ENCODE results near the gene ATL3. TPM values are rescaled to one million over a fixed set of nuclear protein-coding genes. Genes with fewer than 3 reads are reported as not detected.
"Not testable (repeated sequence)": the region's sequence is repeated elsewhere in the genome, so short reads cannot be mapped to it uniquely, and the experiment has no call there.

Gene ATL3
- total RNA-seq, 2 experiments from 2014 or later = 23.2 to 37.9 TPM

GRCh38 chr11:63622323-63622722 is 48.9 kb downstream of the ATL3 start:
- Histone ChIP-seq H3K4me2 (ENCODE audit: low read length) (no peak overlapping the region), H3K36me3 (ENCODE audit: insufficient read depth, low read length) (peaks cover 8% of the 10 kb centered on the region; the same call in 1 of the 2 replicates), H3K79me2 (ENCODE audit: insufficient read depth, low read depth, low read length) (no peaks in the 10 kb centered on the region), H3K27ac (ENCODE audit: low read depth, low read length, poor library complexity, severe bottlenecking) (no peak overlapping the region), H2AFZ (ENCODE audit: low read length) (no peak overlapping the region), H3K9me3 (ENCODE audit: low read length) (no peaks in the 10 kb centered on the region), H3K4me1 (ENCODE audit: insufficient read depth, low read length, poor library complexity, severe bottlenecking) (peaks cover 7% of the 10 kb centered on the region), H3K9me2 (ENCODE audit: insufficient read depth, low read length) (no peaks in the 10 kb centered on the region), H3K4me3 (ENCODE audit: low read depth, low read length, poor library complexity, severe bottlenecking) (no peak overlapping the region), H4K20me1 (ENCODE audit: insufficient read depth, low read length) (no peaks in the 10 kb centered on the region)
- TF ChIP-seq EZH2phosphoT487 (IDR thresholded peaks at IDR 0.05; ENCODE audit: borderline replicate concordance, low read depth, low read length) (no peak), CTCF (conservative IDR thresholded peaks at IDR 0.05; ENCODE audit: low read length) (no peak)
- intact Hi-C loops (cut with micrococcal nuclease; ENCODE audit: unreplicated experiment) = no loop called here
- DNase-seq (ENCODE audit: low spot score) = no peak
- ChIA-PET CTCF (ENCODE audit: unreplicated experiment) (no interaction called here), POLR2A (interaction anchor here (0.6 kb wide), 2 partner anchors 61 to 737 kb away, joined by 3 to 4 read pairs; no protein-coding TSS in a partner anchor)
- BruUV-seq (replicated peaks) = no TSS peak

- TF ChIP-seq EZH2phosphoT487 (IDR thresholded peaks at IDR 0.05; ENCODE audit: borderline replicate concordance, low read depth, low read length) (no peak), CTCF (conservative IDR thresholded peaks at IDR 0.05; ENCODE audit: low read length) (no peak)
Observed at GRCh38 chr11:63621071-63621470, 50.1 kb downstream of the ATL3 start.

DNA sequence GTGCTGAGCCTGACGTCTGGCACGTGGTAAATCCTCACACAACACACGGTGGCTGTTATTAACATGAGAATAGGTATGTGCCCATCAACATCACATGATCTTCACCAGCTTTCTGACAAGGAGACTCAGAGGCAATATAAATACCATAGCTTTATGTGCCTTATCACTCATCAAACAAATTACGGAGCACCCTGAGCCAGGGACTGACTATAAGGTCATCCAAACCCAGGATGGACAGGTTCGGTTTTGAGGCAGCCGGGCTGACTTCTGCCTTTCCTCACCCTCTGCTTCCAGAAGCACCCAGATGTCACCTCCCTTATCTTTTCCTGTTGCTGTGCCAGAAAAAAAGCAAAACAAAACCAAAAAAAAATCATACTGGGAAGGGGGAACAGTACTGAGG is 51.2 kb downstream of the ATL3 start:
- Histone ChIP-seq H3K36me3 (ENCODE audit: insufficient read depth, low read length) (no peaks in the 10 kb centered on the region), H4K20me1 (ENCODE audit: insufficient read depth, low read length) (no peaks in the 10 kb centered on the region), H3K4me3 (ENCODE audit: low read depth, low read length, poor library complexity, severe bottlenecking) (no peak overlapping the region), H3K27ac (ENCODE audit: low read depth, low read length, poor library complexity, severe bottlenecking) (no peak overlapping the region), H3K9me2 (ENCODE audit: insufficient read depth, low read length) (no peaks in the 10 kb centered on the region), H3K4me2 (ENCODE audit: low read length) (no peak overlapping the region), H2AFZ (ENCODE audit: low read length) (no peak overlapping the region), H3K79me2 (ENCODE audit: insufficient read depth, low read depth, low read length) (no peaks in the 10 kb centered on the region), H3K9me3 (ENCODE audit: low read length) (no peaks in the 10 kb centered on the region), H3K4me1 (ENCODE audit: insufficient read depth, low read length, poor library complexity, severe bottlenecking) (peaks cover 7% of the 10 kb centered on the region)
- POLR2A ChIA-PET = interaction anchor here (0.7 kb wide), 2 partner anchors 12 to 67 kb away, joined by 3 to 6 read pairs; no protein-coding TSS in a partner anchor
- no peak for DNase-seq (ENCODE audit: low spot score)
- intact Hi-C loops (cut with micrococcal nuclease; ENCODE audit: unreplicated experiment) = no loop called here
- TF ChIP-seq CTCF (conservative IDR thresholded peaks at IDR 0.05; ENCODE audit: low read length) (no peak), EZH2phosphoT487 (IDR thresholded peaks at IDR 0.05; ENCODE audit: borderline replicate concordance, low read depth, low read length) (no peak)
- BruUV-seq (replicated peaks) = no TSS peak
- CTCF ChIA-PET (ENCODE audit: unreplicated experiment) = no interaction called here

More at GRCh38 chr11:63621071-63621470, 50.1 kb downstream of the ATL3 start:
- DNase-seq (ENCODE audit: low spot score) = peak; percentile 23
- H3K4me2 ChIP-seq (ENCODE audit: low read length) = no peak overlapping the region
- CTCF ChIA-PET (ENCODE audit: unreplicated experiment) = no interaction called here
- H2AFZ ChIP-seq (ENCODE audit: low read length) = no peak overlapping the region
- intact Hi-C loops (cut with micrococcal nuclease; ENCODE audit: unreplicated experiment) = no loop called here
- no peaks in the 10 kb centered on the region for H3K9me3 ChIP-seq (ENCODE audit: low read length)
- H3K4me1 ChIP-seq (ENCODE audit: insufficient read depth, low read length, poor library complexity, severe bottlenecking) = peaks cover 7% of the 10 kb centered on the region
- no TSS peak for BruUV-seq (replicated peaks)
- no peaks in the 10 kb centered on the region for H3K9me2 ChIP-seq (ENCODE audit: insufficient read depth, low read length)
- POLR2A ChIA-PET = no interaction called here
- H3K79me2 ChIP-seq (ENCODE audit: insufficient read depth, low read depth, low read length) = no peaks in the 10 kb centered on the region
- H3K36me3 ChIP-seq (ENCODE audit: insufficient read depth, low read length) = no peaks in the 10 kb centered on the region
- no peaks in the 10 kb centered on the region for H4K20me1 ChIP-seq (ENCODE audit: insufficient read depth, low read length)
- no peak overlapping the region for H3K27ac ChIP-seq (ENCODE audit: low read depth, low read length, poor library complexity, severe bottlenecking)
- H3K4me3 ChIP-seq (ENCODE audit: low read depth, low read length, poor library complexity, severe bottlenecking) = no peak overlapping the region

DNA sequence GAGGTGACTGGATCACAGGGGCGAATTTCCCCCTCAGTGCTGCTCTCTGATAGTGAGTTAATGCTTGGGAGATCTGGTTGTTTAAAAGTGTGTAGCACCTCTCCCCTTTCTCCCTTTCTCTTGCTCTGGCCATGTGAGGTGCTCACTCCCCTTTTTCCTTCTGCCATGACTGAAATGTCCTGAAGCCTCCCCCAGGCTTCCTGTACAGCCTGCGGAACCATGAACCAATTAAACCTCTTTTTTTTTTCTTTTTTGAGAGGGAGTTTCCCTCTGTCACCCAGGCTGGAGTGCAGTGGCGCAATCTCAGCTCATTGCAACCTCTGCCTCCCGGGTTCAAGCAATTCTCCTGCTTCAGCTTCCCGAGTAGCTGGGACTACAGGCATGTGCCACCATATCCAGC is 53.5 kb downstream of the ATL3 start:
- H3K27ac ChIP-seq (ENCODE audit: low read depth, low read length, poor library complexity, severe bottlenecking); CTCF ChIA-PET (ENCODE audit: unreplicated experiment); intact Hi-C loops (cut with micrococcal nuclease; ENCODE audit: unreplicated experiment); H4K20me1 ChIP-seq (ENCODE audit: insufficient read depth, low read length); H3K9me3 ChIP-seq (ENCODE audit: low read length); H2AFZ ChIP-seq (ENCODE audit: low read length); H3K79me2 ChIP-seq (ENCODE audit: insufficient read depth, low read depth, low read length); H3K4me3 ChIP-seq (ENCODE audit: low read depth, low read length, poor library complexity, severe bottlenecking); BruUV-seq (replicated peaks); H3K9me2 ChIP-seq (ENCODE audit: insufficient read depth, low read length); H3K4me2 ChIP-seq (ENCODE audit: low read length); DNase-seq (ENCODE audit: low spot score); H3K36me3 ChIP-seq (ENCODE audit: insufficient read depth, low read length): not testable (repeated sequence)
- peaks cover 11% of the 10 kb centered on the region for H3K4me1 ChIP-seq (ENCODE audit: insufficient read depth, low read length, poor library complexity, severe bottlenecking)
- POLR2A ChIA-PET = interaction anchor here (0.7 to 1.2 kb wide), 2 partner anchors 9 to 498 kb away, joined by 3 to 4 read pairs; no protein-coding TSS in a partner anchor
